ENCODE data around the gene ADD3. TPM values are rescaled to one million over a fixed set of nuclear protein-coding genes. Genes with fewer than 3 reads are reported as not detected.

Gene ADD3
- total RNA-seq, 6 experiments from 2014 or later = 11.7 to 71.3 (median 16.2) TPM

DNA sequence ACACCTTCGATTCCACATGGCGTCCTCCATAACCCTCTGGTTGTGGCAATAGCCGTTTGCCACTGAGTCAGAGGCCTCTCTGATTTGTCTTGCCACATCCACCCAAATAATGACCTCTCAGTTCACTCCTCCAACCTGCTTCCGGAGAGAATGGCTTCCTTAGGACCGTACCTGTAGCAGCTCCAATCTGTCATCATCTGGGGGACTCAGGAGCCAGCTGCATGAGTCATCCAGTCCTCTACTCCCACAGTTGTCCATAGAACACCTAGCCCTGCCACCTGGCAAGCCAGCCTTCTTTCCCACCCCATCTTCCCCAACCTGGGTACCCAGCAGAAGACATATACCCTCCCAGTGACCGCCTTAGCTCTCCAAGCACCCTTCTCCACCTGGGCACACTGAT, 135.2 kb downstream of the ADD3 start:
- Histone ChIP-seq H3K4me3 (no peak overlapping the region), H3K36me3 (no peaks in the 10 kb centered on the region), H3K4me1 (peaks cover 0 to 24% (median 5%) of the 10 kb centered on the region in 4 donors), H3K27ac (no peak overlapping the region), H3K9me3 (no peaks in the 10 kb centered on the region), H3K27me3 (no peaks in the 10 kb centered on the region)
- intact Hi-C loops (cut with DNase I) = loop anchor here (5.0 to 10.0 kb wide), 3 partner anchors 62 to 132 kb away; partner anchors contain the start of gene MXI1 (in 1 of the 2)
- TF ChIP-seq POLR2A (IDR thresholded peaks at IDR 0.05) = no peak
- TF ChIP-seq, protein P1, sequence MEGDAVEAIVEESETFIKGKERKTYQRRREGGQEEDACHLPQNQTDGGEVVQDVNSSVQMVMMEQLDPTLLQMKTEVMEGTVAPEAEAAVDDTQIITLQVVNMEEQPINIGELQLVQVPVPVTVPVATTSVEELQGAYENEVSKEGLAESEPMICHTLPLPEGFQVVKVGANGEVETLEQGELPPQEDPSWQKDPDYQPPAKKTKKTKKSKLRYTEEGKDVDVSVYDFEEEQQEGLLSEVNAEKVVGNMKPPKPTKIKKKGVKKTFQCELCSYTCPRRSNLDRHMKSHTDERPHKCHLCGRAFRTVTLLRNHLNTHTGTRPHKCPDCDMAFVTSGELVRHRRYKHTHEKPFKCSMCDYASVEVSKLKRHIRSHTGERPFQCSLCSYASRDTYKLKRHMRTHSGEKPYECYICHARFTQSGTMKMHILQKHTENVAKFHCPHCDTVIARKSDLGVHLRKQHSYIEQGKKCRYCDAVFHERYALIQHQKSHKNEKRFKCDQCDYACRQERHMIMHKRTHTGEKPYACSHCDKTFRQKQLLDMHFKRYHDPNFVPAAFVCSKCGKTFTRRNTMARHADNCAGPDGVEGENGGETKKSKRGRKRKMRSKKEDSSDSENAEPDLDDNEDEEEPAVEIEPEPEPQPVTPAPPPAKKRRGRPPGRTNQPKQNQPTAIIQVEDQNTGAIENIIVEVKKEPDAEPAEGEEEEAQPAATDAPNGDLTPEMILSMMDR (IDR thresholded peaks at IDR 0.05) = no peak
- DNase-seq (no peak), ATAC-seq (no peak)
- 90% methylated on average over 4 of the region's 6 CpGs for WGBS (ENCODE audit: insufficient coverage, low coverage, low lambda C conversion rate, missing lambda C conversion rate)

DNA sequence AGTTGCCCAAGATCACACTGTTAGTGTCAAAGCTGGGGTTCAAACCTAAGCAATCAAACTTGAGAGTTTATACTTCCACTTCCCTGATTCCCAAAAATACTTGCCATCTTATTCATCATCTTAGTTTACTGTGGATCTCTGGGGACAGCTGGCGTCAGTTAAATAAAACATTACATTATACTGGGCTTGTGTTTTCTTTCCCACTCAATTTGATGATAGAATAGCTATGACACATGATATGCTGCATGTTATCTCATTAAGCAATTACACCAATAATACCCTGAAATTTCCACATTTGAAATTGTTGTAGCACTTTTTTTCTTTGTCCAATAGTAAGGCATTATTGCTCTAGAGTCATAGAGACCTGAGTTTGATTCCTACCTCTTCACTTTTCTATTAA, 136.7 kb downstream of the ADD3 start:
- Histone ChIP-seq H3K4me3 (no peak overlapping the region), H3K36me3 (no peaks in the 10 kb centered on the region), H3K4me1 (peaks cover 0 to 19% (median 5%) of the 10 kb centered on the region in 4 donors), H3K27ac (no peak overlapping the region), H3K27me3 (no peaks in the 10 kb centered on the region), H3K9me3 (no peaks in the 10 kb centered on the region)
- intact Hi-C loops (cut with DNase I) = loop anchor here (5.0 to 10.0 kb wide), 3 partner anchors 60 to 130 kb away; partner anchors contain the start of gene MXI1 (in 1 of the 2)
- no peak for TF ChIP-seq POLR2A (IDR thresholded peaks at IDR 0.05)
- TF ChIP-seq, protein P1 (IDR thresholded peaks at IDR 0.05) = no peak
- WGBS (ENCODE audit: insufficient coverage, low coverage, low lambda C conversion rate, missing lambda C conversion rate) = 67% methylated on average over 1 of the region's 1 CpG
- DNase-seq (no peak), ATAC-seq (no peak)

DNA sequence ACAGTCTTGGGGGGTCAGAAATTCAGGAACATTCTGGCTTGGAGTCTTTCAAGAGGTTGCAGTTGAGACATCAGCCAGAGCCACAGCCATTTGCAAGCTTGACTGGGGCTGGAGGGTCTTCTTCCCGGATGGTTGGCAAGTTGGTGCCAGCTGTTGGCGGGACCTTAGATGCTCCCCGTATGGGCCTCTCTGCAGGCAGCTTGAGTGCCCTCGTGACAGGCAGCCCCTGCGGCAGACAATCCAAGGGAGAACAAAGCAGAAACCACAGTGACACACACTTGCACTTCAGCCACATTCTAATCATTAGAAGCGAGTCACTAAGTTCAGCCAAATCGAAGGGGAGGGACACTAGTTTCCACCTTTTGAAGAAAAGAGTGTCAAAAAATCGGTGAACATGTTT, 140.2 kb downstream of the ADD3 start:
- WGBS (ENCODE audit: insufficient coverage, low coverage, low lambda C conversion rate, missing lambda C conversion rate) = 69% methylated on average over 3 of the region's 8 CpGs
- no peak for TF ChIP-seq POLR2A (IDR thresholded peaks at IDR 0.05)
- TF ChIP-seq, protein P1 (IDR thresholded peaks at IDR 0.05) = no peak
- intact Hi-C loops (cut with DNase I) = loop anchor here in 1 of 2 donors (10.0 kb wide), 2 partner anchors 57 to 127 kb away; partner anchors contain the start of gene MXI1
- no peaks in the 10 kb centered on the region for H3K4me1 ChIP-seq
- no peak for ATAC-seq
- H3K27me3 ChIP-seq = no peaks in the 10 kb centered on the region
- H3K4me3 ChIP-seq = no peak overlapping the region
- H3K27ac ChIP-seq = no peak overlapping the region
- DNase-seq = no peak
- H3K36me3 ChIP-seq = no peaks in the 10 kb centered on the region
- no peaks in the 10 kb centered on the region for H3K9me3 ChIP-seq

DNA sequence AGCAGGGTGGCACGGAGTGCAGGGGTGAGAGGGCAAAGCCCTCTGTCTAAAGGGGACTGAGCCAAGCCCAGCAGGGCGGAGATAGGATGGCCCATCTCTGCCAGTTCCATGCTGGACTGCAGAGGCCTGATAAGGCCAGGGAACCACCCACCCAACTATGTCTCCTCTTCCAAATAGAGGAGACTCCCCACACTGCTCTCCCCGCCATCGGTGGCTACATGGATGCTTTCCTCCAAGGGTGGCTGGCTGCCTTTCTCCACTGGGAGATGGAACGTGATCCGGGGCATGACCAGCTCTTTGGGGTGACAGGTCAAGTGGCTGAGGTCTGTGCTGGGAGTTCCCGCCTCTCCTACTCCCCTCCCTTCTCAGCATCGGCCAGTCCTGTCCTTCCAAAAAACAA, 141.5 kb downstream of the ADD3 start:
- peak; percentile 20 to 31 (median 30) for ATAC-seq
- intact Hi-C loops (cut with DNase I) = loop anchor here in 1 of 2 donors (10.0 kb wide), 2 partner anchors 56 to 126 kb away; partner anchors contain the start of gene MXI1
- Histone ChIP-seq H3K4me1 (no peaks in the 10 kb centered on the region), H3K27ac (no peak overlapping the region), H3K27me3 (no peaks in the 10 kb centered on the region), H3K4me3 (no peak overlapping the region), H3K9me3 (no peaks in the 10 kb centered on the region), H3K36me3 (no peaks in the 10 kb centered on the region)
- TF ChIP-seq, protein P1 (IDR thresholded peaks at IDR 0.05) = no peak
- TF ChIP-seq POLR2A (IDR thresholded peaks at IDR 0.05) = no peak
- no CpG with 5 or more reads among the region's 8 CpGs for WGBS (ENCODE audit: insufficient coverage, low coverage, low lambda C conversion rate, missing lambda C conversion rate)
- no peak for DNase-seq

Measured in right lobe of liver (tissue), 6 donors.